Kasumi-1 (cell line): ENCODE results near the gene KCTD7.
"Not testable (repeated sequence)": the region's sequence is repeated elsewhere in the genome, so short reads cannot be mapped to it uniquely, and the experiment has no call there.

Experiments used
- DNase-seq, 2 experiments: peaks; one replicate each; lab custom pipeline; 2025; lab: John Stamatoyannopoulos, UW

Gene KCTD7

DNA sequence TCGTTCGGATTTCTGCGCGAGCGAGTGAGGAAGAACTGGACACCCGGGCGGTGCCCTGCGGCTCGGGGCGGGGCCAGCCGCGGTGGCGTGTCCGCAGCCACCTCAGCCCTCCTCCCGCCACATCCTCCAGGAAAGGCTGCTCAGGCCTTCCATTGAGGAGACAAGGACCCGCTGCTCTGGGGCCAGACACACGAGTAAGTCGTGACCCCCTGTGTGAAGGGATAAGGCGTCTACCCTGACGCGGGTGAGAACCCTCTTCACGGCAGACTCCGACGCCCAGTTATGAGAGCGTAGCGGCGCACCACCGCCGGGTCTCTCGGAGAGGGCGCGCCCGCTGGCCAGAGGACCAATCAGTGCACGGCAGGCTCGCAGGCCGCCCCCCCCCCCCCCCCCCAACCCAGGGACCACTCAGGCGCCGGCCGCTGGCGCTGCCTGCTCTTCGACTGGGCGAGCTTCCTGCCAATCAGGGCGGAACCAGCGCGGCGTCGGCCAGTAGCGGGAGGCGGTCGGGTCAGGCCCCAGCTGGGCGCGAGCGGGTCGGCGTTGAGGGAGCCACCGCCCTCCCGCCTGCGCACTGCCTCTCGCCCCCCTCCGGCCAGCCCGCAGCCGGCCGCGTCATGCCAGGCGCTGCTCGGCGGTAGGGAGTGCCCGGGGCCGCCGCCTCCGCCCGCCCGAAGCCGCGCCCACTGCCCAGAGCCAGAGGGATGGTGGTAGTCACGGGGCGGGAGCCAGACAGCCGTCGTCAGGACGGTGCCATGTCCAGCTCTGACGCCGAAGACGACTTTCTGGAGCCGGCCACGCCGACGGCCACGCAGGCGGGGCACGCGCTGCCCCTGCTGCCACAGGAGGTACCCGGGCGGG is at the start of gene KCTD7:
Gene KCTD7, plus strand, starts transcription at position 521 of the 861 bp plus-strand sequence. Its CDS starts 184 bp downstream, at position 705.
- peak; percentile 93 to 94 for DNase-seq

DNA sequence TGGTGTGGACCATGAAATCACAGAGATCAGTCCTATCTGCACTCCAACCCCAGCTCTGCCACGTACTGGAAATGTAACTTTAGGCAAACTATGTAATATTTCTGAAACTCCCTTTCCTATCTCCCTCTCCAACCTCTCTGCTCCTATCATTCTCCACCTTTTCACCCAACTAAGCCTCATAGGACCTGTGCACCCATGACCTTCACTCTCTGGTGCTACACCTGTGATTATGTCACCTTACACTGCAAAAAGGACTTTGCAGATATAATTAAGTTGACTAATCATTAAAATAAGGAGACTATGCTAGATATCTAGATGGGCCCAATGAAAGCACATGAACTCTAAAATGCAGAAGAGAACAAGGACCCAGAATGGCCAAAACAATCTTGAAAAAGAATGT is 48.3 kb upstream of the KCTD7 start:
- not testable (repeated sequence) for DNase-seq

DNA sequence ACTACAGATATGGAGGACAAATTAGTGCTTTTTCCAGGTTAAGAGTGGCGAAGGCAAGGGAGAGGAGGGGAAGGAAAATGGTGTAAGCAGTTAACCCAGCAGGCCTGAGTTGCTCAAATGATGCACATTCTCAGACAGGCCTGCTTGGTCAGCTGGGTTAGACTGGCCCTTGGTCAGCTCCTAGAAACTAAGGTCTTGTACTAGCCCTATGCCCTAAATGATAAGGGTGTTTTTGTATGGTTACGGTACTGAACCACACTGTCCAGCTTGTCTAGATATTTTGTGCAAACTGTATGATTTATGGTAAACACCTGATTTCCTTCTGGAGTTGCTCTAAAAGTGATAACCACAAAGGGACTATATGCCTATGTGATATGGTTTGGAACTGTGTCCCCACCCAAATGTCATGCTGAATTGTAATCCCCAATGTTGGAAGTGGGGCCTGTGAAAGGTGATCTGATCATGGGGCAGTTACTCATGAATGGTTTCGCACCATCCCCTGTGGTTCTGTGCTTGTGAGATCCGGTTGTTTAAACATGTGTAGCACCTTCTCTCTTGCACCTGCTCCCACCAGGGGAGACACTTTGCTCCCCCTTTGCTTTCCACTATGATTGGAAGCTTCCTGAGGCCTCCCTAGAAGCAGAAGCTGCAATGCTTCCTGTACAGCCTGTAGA is 45.7 kb upstream of the KCTD7 start:
- not testable (repeated sequence) for DNase-seq

DNA sequence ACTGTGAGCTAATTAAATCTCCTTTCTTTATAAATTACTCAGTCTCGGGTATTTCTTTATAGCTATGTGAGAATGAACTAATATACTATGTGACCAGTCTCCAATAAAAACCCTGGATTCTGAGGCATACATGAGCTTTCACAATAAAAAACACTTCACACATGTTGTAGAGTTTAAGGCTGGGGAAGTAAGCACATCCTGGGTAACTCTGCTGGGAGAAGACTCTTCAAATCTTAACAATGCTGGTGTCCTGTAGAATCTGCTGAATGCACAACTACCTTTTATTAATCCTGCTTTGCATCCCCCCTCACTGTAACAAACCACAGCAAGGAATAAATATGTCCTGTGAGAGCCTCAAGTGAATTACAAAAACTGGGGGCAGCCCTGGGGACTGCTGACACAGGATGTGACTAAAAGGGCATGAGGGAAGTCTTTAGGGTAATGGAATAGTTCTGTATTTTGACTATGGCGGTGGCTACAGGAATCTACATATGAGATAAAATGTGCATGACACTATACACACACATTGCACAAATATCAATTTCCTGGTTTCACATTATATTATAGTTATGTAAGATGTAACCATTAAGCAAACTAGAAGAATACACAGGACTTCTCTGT is 45.1 kb upstream of the KCTD7 start:
- DNase-seq = peak; percentile 18 to 39

DNA sequence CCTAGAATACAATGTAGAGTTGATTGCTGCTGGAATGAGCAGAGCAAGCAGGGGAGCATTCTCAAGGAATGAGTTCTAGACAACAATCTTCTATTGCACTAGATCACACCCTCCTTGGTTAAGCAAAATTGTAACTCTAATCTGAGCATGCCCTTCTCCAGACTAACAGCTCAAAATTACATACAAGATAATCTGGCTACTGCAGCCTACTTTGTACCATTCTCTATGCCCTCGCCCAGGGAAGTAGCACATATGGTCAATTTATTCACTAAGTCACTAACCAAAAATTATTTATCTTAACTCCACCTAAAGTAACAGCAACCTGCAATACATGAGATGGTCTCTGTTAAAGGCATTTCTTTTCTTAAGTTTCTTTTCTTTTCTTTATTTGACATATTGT is 42.5 kb upstream of the KCTD7 start:
- DNase-seq = no peak

DNA sequence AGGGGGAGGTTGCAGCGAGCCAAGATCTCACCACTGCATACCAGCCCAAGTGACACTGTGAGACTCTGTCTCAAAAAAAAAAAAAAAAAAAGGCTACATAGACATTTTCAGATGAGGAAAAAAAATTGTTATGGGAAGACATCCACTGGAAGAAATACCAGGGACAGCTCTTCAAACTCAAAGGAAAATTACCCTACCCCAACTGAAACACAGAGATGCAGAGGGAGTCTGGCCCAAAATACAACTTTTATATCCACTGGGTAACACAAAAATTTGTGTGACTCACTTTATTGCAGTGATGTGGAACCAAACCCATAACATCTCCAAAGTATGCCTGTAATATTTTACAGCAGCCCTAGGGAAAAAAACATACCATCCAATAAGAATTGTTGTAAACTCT is 40.5 kb upstream of the KCTD7 start:
- not testable (repeated sequence) for DNase-seq

DNA sequence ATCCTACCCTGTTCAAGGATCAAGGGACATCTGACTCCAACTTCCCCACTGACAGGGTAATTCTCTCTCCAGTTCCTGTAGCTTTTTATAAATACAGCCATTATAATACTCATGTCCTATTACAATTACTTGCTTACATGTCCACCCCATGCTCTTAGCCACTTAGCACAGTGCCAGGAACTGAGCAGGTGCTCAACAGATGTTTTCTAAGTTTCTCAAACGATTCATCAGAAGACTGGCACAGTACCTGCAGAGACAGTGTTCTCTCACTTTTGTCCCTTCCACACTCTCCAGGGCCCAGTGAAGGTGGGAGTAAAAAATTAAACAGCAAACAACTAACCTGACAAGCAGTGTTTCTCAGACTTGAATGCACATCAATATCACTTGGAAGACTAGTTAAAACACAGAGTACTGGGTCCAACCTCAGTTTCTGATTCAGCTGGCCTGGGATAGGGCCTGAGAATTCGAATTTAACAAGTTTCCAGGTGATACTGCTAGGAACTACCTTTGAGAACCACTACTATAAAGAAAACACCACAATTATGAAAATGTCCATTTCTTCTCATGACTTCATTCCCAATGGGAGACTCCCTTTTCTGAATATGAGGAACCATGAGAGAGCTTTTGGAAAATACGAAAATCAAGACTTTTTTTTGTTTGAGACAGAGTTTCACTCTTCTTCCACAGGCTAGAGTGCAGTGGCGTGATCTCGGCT is 39.7 kb upstream of the KCTD7 start:
- not testable (repeated sequence) for DNase-seq

DNA sequence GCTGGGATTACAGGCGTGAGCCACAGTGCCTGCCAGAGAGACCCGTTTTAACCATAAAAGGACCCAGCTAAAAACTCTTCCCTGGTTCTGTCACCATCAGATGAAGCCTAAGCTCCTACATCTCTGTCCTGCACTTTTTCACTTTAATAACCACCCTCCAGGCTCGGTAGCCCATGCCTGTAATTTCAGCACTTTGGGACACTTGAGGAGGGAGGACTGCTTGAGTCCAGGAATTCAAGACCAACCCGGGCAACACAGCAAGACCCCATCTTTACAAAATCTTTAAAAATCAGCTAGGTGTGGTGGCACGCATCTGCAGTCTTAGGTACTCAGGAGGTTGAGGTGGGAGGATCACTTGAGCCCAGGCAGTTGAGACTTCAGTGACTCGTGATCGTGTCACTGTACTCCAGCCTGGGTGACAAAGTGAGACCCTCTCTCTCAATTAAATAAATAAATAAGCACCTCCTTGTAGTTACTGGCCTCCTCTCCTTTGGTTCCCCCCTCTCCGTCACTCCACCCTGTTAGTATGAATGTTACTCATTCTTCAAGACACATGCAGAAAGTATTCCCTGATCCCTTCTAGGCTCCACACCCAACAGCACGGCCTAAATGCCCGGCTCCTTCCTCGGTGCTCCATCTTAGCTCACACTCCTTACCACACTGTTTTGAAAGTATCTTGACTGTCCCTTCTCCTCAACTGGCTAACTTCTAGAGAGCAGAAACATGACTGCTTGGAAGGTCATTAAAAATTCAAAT is 38.2 kb upstream of the KCTD7 start:
- DNase-seq = not testable (repeated sequence)

DNA sequence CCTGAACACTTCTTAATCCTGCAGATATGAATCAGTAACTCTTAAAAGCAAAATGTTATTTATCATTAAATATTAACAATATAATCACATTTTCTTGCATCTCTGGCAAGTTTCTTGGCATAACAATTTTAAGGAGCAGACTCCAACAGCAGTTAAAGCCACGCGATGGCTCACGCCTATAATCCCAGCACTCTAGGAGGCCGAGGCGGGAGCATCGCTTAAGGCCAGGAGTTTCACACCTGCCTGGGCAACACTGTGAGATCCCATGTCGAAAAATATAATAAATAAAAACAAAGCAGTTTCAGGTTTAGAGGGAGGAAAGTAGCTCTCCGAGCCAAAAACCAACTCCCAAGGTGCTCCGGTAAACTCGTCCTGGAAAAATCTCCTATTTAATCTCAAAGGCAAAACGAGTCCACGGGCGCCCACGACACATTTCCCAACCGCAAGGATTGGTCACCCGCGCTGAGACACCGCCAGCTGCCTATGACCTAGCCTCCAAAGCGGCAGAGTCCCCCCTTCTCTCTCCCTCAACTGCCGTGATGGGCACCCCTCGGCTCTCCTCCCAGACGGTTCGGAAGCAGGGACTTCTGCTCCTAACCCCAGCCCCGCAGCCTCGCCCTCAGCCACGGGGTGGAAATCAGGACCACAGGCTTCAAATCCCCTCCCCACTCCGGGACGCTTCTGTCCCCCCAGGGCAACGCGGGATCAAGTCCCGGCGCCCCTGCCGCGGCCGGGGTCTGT is 37.5 kb upstream of the KCTD7 start:
- not testable (repeated sequence) for DNase-seq

DNA sequence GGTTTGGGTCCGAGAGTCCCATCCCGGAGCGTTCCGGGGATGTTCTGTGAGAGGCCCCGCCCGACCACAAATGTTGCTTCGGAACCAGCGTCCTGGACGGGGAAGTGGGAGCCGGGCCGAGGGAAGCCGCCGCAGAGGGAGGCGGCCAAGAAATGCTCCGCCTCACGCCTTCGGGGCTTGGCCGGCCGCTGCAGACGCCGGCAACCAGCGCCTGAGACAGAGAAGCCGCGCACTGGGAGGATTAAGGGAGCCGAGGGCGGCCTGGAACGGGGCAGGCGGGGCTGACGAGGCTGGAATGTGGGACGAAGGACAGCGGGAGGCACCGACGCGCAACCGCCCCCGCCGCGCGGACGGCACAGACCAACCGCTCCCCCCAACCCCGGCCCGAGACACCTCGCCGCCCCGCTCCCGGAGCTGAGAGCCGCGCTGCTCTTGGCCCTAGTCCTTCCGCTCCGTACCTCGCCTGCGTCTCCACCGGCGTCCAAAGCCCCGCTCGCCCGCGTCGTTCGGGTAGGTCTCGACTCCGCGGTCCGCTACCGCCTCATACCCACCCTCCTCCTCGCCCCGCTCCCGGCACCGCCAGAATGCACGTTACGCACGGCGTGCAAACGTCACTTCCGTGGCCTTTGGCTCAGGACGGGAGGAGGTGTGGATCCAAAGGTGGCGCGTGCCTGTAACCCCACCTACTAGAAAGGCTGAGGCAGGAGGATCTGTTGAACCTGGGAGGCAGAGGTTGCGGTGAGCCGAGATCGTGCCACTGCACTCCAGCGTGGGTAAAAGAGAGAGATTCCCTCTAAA is 36.7 kb upstream of the KCTD7 start:
- peak; percentile 81 to 84 for DNase-seq

DNA sequence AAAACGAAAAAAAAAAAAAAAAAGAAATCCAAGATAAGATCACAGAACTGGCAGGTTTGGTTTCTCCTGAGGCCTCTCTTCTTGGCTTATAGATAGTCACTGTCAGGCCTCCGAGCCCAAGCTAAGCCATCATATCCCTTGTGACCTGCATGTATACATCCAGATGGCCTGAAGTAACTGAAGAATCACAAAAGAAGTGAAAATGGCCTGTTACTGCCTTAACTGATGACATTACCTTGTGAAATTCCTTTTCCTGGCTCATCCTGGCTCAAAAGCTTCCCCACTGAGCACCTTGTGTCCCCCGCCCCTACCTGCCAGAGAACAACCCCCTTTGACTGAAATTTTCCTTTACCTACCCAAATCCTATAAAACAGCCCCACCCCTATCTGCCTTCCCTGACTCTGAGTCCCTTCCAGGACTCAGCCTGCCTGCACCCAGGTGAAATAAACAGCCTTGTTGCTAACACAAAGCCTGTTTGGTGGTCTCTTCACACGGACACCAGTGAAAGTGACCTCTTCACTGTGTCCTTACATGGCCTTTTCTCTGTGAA is 36.0 kb upstream of the KCTD7 start:
- not testable (repeated sequence) for DNase-seq

DNA sequence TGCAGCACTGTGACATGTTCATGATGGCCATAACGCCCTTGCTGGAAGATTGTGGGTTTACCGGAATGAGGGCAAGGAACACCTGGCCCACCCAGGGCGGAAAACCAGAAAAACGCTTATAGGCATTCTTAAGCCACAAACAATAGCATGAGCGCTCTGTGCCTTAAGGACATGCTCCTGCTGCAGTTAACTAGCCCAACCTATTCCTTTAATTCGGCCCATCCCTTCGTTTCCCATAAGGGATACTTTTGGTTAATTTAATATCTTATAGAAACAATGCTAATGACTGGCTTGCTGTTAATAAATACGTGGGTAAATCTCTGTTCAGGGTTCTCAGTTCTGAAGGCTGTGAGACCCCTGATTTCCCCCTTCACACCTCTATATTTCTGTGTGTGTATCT is 34.6 kb upstream of the KCTD7 start:
- not testable (repeated sequence) for DNase-seq

DNA sequence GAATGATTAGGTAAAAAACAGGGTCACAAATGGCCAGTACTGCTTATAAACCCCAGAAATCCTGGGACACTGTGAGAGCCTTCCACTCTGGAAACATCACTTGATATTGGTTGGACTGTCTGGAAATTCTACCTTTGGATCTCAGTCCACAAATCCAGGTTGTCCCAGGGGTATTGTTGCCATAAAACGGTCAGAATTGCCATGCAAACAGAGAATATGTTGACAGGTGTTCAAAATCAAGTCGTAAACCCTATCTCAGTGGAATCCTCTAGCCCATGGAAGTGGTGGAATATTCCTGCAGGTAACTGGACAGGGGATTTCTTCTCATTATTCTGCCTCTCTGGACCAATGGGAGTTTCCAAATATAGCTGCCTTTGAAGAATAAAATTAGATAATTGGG is 31.2 kb upstream of the KCTD7 start:
- DNase-seq = no peak

DNA sequence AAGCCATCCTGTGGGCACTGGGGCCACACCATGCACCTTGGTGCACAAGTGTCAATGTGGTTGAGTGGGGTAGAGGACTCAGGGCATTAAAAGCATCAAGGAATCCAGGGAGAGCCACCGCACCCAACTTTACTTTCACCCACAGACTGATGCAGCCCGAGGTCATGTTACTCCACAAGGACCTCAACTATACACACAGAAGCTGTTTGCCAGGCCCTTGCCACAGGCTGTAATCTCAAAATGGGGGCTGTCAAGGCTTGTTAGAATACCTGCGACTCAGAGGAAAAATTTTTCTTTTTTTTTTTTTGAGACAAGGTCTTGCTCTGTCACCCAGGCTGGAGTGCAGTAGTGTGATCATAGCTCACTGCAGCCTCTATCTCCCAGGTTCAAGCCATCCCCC is 26.5 kb upstream of the KCTD7 start:
- DNase-seq = no peak

DNA sequence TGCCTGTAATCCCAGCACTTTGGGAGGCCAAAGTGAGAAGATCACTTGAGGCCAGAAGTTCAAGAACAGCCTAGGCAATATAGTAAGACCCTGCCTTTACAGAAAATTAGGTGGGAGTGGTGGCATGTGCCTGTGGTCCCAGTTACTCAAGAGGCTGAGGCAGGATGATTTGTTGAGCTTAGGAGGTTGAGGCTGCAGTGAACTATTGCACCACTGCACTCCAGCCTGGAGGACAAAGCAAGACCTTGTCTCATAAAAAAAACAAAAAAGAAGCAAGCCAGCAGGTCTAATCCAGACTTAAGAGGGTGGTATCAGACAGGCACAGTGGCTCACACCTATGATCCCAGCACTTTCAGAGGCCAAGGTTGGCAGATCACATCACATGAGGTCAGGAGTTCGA is 24.5 kb upstream of the KCTD7 start:
- DNase-seq = no peak

DNA sequence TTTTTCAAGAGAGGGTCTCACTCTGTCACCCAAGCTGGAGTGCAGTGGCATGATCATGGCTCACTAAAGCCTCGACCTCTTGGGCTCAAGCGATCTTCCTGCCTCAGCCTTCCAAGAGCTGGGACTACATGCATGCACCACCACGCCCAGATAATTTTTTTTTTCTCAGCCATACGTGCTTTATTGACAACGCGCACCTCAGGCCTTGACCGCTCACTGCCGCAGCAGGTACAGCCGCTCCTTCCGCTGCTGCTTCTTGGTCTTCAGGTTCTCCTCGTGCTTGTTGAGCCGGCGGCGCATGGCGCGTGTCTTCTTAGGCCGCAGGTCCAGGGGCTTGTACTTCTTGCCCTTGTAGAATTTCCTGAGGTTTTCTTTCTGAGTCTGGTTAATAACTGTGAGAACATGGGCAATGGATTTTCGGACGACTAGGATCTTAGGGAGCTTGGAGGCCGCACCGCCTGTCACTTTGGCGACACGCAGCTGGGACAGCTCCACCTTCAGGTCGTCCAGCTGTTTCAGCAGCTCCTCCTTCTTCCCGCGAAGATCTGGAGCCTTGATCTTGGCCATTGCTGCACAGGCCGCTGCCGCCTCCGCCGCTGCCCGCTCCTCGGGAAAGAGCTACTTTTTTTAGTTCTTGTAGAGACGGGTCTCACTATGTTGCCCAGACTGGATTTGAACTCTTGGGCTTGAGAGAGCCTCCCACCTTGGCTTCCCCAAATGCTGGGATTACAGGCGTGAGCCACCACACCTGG is 22.0 kb upstream of the KCTD7 start:
- DNase-seq = not testable (repeated sequence)

DNA sequence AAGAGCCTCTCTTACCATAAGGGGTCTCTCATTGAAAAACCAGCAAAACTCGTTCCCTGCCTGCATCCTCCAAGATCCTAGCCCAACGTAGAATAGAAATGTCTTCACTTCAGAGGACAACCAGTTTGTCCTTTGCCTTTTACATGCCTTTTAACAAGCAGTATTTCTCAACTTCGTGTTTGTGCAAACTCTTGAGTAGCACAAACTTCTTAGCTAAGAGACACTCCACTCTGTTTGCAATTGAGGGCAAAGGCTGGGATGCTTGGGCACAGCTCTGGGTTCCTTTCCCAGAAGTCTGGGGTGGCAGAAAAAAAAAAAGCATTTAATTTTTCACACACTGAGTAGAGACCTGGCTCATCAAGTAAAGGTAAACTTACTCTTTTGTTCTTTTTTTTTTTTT is 19.5 kb upstream of the KCTD7 start:
- no peak for DNase-seq

DNA sequence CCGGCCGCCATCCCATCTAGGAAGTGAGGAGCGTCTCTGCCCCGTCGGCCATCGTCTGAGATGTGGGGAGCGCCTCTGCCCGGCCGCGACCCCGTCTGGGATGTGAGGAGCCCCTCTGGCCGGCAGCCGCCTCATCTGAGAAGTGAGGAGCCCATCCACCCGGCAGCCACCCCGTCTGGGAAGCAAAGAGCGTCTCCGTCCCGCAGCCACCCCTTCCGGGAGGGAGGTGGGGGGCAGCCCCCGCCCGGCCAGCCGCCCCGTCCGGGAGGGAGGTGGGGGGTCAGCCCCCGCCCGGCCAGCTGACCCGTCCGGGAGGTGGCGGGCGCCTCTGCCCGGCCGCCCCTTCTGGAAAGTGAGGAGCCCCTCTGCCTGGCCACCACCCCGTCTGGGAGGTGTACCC is 14.1 kb upstream of the KCTD7 start:
- DNase-seq = not testable (repeated sequence)

DNA sequence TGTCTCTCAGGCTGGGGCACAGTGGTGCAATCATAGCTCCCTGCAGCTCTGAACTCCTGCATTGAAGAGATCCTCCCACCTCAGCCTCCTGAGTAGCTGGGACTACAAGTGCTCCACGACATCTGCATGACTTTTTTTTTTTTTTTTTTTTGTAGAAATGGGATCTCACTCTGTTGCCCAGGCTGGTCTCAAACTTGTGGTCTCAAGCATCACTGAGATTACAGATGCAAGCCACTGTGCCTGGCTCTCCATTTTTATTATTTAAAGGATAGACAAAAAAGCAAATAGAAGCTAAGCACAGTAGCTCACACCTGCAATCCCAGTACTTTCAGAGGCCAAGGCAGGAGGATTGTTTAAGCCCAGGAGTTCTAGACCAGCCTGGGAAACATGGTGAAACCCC is 13.0 kb upstream of the KCTD7 start:
- no peak for DNase-seq
